OCI-LY3 (cell line): ENCODE data around the gene TSPAN14.

ENCODE experiments used
- CTCF ChIP-seq: fragments of 200-600, 300-600 bp; sonication (generic); IDR thresholded peaks from 2 replicates; pipeline ENCODE4 v1.5.1; 2014; ENCODE audit warnings: antibody characterized with exemption, low read length, low read depth
- EZH2phosphoT487 ChIP-seq: fragments of 200-600 bp; shearing (Covaris generic); IDR thresholded peaks from 2 replicates; pipeline ENCODE4 v1.6.1; 2018; ENCODE audit warnings: antibody characterized with exemption, mixed run types, low read depth

- TF ChIP-seq CTCF (no peak), EZH2phosphoT487 (no peak)
Observed at GRCh38 chr10:80488539-80489066, 34.5 kb downstream of the TSPAN14 start.
